Skeletal muscle satellite cell (primary cell): ENCODE data around the gene TJP3.

Experiments used
- H3K27me3 ChIP-seq: 2 replicates; pipeline ENCODE4 v1.7.0; 2013; ENCODE audit warnings: low read length; ENCODE audit not compliant: control insufficient read depth, insufficient read depth
- H3K36me3 ChIP-seq: 2 replicates; pipeline ENCODE4 v1.7.0; 2013; ENCODE audit warnings: mild to moderate bottlenecking, control low read depth, low read length; ENCODE audit not compliant: insufficient read depth
- H3K4me1 ChIP-seq: 2 replicates; pipeline ENCODE4 v1.7.0; 2013; ENCODE audit warnings: low read length; ENCODE audit not compliant: control insufficient read depth, insufficient read depth
- H3K4me2 ChIP-seq: 2 replicates; pipeline ENCODE4 v1.7.0; 2013; ENCODE audit warnings: mild to moderate bottlenecking, low read length
- H3K4me3 ChIP-seq: 2 replicates; pipeline ENCODE4 v1.7.0; 2013; ENCODE audit warnings: low read length
- H3K9ac ChIP-seq: 2 replicates; pipeline ENCODE4 v1.7.0; 2013; ENCODE audit warnings: mild to moderate bottlenecking, low read depth, low read length, moderate library complexity
- H3K9me3 ChIP-seq: replicated peaks from 2 replicates; pipeline ENCODE4 v1.7.0; 2013; ENCODE audit warnings: mild to moderate bottlenecking, control low read depth, low read length

The TJP3 gene

DNA sequence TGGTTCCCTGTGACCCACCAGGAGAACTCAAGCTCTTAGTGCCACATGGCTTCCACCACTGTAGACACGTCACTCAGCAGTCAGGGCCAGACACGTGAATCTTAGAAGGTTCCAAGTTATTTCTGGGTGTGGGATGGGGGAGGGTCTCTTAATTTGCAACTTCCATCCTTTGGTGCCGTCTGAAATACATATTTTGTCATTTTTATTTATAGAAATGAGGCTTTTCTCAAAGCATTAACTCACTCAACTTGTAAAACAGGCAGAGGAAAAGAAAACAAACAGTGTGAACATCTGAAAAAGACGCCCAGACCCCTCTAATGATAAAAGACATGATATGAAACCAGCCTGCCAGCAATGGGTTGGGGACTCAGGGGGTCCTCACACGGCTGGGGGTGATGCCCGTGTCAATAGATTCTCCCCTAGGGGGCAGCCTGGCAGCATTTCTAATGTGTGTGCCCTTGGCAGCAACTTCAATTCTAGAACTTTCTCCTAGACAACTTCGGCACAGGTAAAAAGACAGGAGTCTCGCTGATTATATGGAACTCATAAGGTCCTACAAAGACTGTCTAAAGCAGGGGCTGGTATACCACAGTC lies 23.3 kb upstream of the TJP3 start:
- H3K4me2 ChIP-seq, result no peak overlapping the region
- H3K4me1 ChIP-seq, result no peaks in the 10 kb centered on the region
- H3K4me3 ChIP-seq, result no peak overlapping the region
- H3K27me3 ChIP-seq, result no peaks in the 10 kb centered on the region
- peaks cover 10% of the 10 kb centered on the region for H3K36me3 ChIP-seq
- H3K9ac ChIP-seq, result no peak overlapping the region
- peaks cover 6% of the 10 kb centered on the region for H3K9me3 ChIP-seq

DNA sequence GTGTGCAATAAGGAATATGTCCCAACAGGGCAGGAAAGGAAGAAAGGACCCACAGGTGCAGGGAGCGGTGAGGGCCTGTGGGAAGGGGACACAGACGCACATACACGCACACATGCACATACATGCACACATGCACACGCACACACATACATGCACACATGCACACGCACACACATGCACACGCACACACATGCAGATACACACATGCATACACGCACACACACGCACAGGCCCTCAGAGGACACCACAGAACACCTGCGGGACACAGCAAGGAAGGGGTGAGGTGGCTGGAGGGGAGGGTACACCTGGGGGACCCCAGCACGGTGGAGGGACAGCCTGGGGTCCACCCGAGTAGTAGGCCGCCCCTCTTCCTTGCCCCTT lies 20.8 kb upstream of the TJP3 start:
- no peak overlapping the region for H3K9ac ChIP-seq
- no peaks in the 10 kb centered on the region for H3K27me3 ChIP-seq
- no peak overlapping the region for H3K4me3 ChIP-seq
- peaks cover 6% of the 10 kb centered on the region for H3K9me3 ChIP-seq
- no peak overlapping the region for H3K4me2 ChIP-seq
- peaks cover 12% of the 10 kb centered on the region for H3K36me3 ChIP-seq
- H3K4me1 ChIP-seq, result no peaks in the 10 kb centered on the region

GRCh38 chr19:3687774-3688706 lies 20.1 kb upstream of the TJP3 start:
- Histone ChIP-seq H3K4me3 (no peak overlapping the region), H3K9me3 (peaks cover 6% of the 10 kb centered on the region), H3K36me3 (peaks cover 12% of the 10 kb centered on the region), H3K4me1 (no peaks in the 10 kb centered on the region), H3K27me3 (no peaks in the 10 kb centered on the region), H3K9ac (no peak overlapping the region), H3K4me2 (no peak overlapping the region)

DNA sequence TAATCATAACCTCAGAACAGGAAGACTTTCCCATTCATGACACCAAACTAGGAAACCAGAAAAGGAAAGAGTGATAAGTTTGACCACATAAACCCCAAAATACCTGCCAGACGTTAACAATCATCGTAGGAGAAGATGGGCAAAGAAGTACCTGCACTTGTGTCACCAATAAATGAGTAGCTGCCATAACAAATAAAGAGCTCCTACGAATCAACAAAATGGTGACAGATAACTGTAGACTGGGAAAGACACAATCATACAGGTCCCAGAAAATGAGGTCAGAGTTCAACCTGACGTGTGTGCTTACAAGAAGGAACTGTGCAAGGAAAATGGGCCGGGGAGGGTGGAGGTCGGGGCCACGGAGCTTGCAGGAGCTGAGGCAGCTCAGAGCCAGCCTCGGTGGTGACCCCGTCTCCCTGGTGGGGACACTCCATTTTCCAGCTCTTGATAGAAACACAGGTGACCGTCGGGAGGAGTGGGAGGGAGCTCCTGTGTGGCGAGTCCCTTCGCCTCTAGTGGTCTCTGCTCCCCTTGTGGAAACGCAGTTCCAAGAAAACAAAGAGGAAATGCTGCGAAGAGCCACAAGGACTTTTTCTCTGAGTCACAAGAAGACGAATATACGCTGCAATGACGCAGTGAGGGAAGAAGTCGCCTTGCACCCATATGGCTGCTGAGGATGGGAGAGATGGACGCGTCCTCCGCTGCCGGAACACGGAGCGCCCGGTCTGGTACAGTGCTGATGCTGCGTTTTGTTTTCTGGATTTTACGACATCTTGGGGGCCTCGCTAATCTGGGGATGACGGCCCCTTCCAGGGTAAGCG lies 17.4 kb upstream of the TJP3 start:
- no peaks in the 10 kb centered on the region for H3K4me1 ChIP-seq
- H3K36me3 ChIP-seq, result peaks cover 2% of the 10 kb centered on the region
- H3K9ac ChIP-seq, result no peak overlapping the region
- H3K27me3 ChIP-seq, result no peaks in the 10 kb centered on the region
- H3K4me2 ChIP-seq, result no peak overlapping the region
- H3K9me3 ChIP-seq, result no peaks in the 10 kb centered on the region
- no peak overlapping the region for H3K4me3 ChIP-seq

- Histone ChIP-seq H3K4me1 (no peaks in the 10 kb centered on the region), H3K36me3 (peaks cover 2% of the 10 kb centered on the region), H3K9ac (no peak overlapping the region), H3K4me3 (no peak overlapping the region), H3K27me3 (no peaks in the 10 kb centered on the region), H3K4me2 (no peak overlapping the region), H3K9me3 (no peaks in the 10 kb centered on the region)
These were observed 16.8 kb upstream of the TJP3 start for GRCh38 chr19:3691372-3691716.

DNA sequence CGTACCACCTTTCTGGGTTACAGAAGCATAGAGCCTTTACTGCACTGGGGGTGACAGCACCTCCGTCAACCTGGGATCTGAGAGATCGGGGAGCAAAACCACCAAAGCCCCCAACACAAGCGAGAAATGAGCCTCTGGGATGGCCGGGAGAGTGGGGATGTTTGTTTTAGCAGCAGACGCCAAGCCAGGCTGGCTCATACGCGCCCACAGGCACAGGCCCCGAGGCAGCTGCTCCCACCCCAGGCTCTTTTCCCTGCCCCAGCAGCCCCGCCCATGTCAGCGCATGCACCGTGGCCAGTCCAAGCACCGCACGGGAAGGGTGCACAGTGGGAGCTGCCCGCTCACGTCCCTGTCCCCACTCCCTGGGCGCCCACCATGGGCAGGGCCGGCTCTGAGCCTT lies 16.5 kb upstream of the TJP3 start:
- H3K36me3 ChIP-seq, result peaks cover 2% of the 10 kb centered on the region
- H3K27me3 ChIP-seq, result no peaks in the 10 kb centered on the region
- H3K9ac ChIP-seq, result no peak overlapping the region
- no peaks in the 10 kb centered on the region for H3K9me3 ChIP-seq
- H3K4me1 ChIP-seq, result no peaks in the 10 kb centered on the region
- H3K4me3 ChIP-seq, result no peak overlapping the region
- H3K4me2 ChIP-seq, result no peak overlapping the region

DNA sequence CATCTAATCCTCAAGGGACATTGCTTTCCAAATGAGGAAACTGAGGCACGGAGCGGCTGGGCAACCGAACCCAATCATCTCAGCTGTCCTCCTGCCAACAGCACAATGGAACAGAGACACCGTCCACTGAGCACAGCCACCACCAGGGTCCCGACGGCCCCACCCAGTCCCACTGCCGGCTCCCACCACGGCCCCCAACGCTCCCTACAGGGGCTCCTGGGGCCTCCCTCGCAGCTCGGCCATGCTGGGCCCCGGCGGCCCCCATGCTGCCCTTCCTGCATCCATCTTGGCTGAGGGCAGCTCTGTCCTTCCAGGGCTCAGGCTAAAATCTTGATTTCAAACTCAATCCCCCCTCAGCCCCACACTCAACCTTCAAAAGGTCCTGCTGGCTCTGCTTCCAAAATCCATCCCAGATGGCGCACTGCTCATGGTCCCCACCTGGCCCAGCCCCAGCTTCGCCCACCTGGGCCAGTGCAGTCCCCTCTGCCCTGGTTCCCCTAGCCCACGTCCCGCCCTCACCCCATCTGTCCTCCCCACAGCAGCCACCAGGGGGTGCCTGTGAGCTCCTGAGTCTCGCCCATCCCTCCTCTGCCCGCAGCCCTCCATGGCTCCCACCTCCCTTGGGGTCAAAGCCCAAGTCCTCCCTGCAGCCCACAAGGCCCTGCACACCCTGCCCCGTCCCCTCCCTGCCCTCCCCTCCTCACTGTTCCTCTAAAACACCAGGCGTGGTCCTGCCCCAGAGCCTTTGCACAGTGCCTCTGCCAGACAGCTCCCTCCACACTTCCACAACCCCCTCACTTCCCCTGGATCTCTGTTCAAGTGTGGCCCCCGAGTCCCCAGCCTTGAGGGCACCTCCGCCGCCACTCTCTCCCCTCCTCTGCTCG lies 15.8 kb upstream of the TJP3 start:
- Histone ChIP-seq H3K4me3 (no peak overlapping the region), H3K27me3 (no peaks in the 10 kb centered on the region), H3K9ac (no peak overlapping the region), H3K4me1 (no peaks in the 10 kb centered on the region), H3K4me2 (no peak overlapping the region), H3K9me3 (no peaks in the 10 kb centered on the region), H3K36me3 (peaks cover 2% of the 10 kb centered on the region)

DNA sequence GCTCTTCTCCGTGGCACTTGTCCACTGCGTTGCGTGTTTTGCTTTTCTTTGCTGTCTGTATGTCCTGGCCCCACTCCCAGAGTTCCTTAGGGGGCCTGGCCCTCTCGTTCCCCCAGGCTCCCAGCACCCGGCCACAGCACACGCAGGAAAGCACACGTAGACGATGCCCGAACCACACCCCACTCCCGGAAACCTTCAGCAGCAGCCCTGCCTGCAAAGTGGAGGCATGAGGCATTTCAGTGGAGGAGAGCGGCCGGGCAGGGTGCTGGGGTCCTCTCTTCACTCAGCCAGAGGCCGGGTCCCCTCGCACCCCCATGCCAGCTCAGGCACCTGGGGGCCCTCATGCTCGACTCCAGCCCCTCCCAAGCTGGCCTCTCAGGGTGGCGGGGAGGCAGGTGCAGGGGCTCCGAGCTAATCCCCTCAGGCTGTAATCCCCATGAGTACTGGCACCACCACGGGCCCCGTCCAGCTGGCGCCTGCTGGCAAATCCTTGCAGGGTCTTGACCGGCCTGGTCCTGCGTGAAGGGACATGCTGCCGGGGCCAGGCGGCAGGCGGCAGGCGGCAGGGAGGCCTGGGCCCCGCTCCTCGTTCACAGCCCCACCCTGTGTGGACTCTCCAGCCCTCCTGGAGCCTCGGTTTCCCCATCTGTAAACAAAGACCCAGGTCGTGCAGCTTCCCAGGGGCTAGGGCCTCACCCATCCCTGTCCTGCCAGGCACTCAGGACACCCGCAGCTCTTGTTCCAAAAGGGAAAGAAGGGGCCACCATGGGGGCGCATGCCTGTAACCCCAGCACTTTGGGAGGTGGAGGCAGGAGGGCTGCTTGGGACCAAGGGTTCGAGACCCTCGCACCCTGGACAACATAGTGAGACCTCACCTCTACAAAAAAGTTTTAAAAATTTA lies 14.9 kb upstream of the TJP3 start:
- no peaks in the 10 kb centered on the region for H3K27me3 ChIP-seq
- H3K9ac ChIP-seq, result no peak overlapping the region
- H3K9me3 ChIP-seq, result no peaks in the 10 kb centered on the region
- H3K4me2 ChIP-seq, result no peak overlapping the region
- peaks cover 2% of the 10 kb centered on the region for H3K36me3 ChIP-seq
- H3K4me1 ChIP-seq, result peaks cover 3% of the 10 kb centered on the region
- no peak overlapping the region for H3K4me3 ChIP-seq

GRCh38 chr19:3694361-3695123 lies 13.6 kb upstream of the TJP3 start:
- Histone ChIP-seq H3K27me3 (no peaks in the 10 kb centered on the region), H3K4me1 (peaks cover 7% of the 10 kb centered on the region), H3K4me2 (no peak overlapping the region), H3K9ac (no peak overlapping the region), H3K9me3 (no peaks in the 10 kb centered on the region), H3K4me3 (no peak overlapping the region), H3K36me3 (peaks cover 2% of the 10 kb centered on the region)
